Activated CD8-positive, alpha-beta T cell treated with anti-CD3 and anti-CD28 coated beads, Interleukin-2, amount 10 ng/mL, durations not matched to agents 7 days and 5 days (primary cell): ENCODE measurements around the gene DNASE1L3. TPM values are rescaled to one million over a fixed set of nuclear protein-coding genes. Genes with fewer than 3 reads are reported as not detected.
"Not testable (repeated sequence)": the region's sequence is repeated elsewhere in the genome, so short reads cannot be mapped to it uniquely, and the experiment has no call there.

Source experiments
- ATAC-seq: fragments of 150-1000 bp; cut with Tn5 transposase; one replicate; pipeline ENCODE4 v1.10.0; 2021; ENCODE audit warnings: moderate library complexity
- CTCF ChIA-PET: fragments of 350-600 bp; sonication (Branson Sonifier 250); formaldehyde crosslinking; loops from one replicate; lab custom pipeline; 2021; ENCODE audit warnings: antibody characterized with exemption; lab: Charles Lee
- POLR2A ChIA-PET: fragments of 350-600 bp; sonication (Branson Sonifier 250); formaldehyde crosslinking; loops from one replicate; lab custom pipeline; 2021; ENCODE audit warnings: antibody characterized with exemption; lab: Charles Lee
- DNase-seq: peaks from one replicate; pipeline ENCODE4 v3.0.0-alpha.2; 2020
- H3K27ac Mint-ChIP-seq: one replicate; pipeline ENCODE4 v1.8.0; 2021; ENCODE audit warnings: mild to moderate bottlenecking, mixed read lengths
- H3K27me3 Mint-ChIP-seq: one replicate; pipeline ENCODE4 v1.8.0; 2021; ENCODE audit warnings: low read depth, mixed read lengths
- H3K36me3 Mint-ChIP-seq: one replicate; pipeline ENCODE4 v1.8.0; 2021; ENCODE audit warnings: low read depth, mixed read lengths
- H3K4me1 Mint-ChIP-seq: one replicate; pipeline ENCODE4 v1.8.0; 2021; ENCODE audit warnings: low read depth, mixed read lengths
- H3K4me3 Mint-ChIP-seq: one replicate; pipeline ENCODE4 v1.8.0; 2021; ENCODE audit warnings: mild to moderate bottlenecking, mixed read lengths
- H3K9me3 Mint-ChIP-seq: one replicate; pipeline ENCODE4 v1.8.0; 2022; ENCODE audit warnings: mixed read lengths; ENCODE audit not compliant: insufficient read depth
- total RNA-seq, 2 experiments: library from RNA; stranded (reverse); gene quantifications; one replicate each; pipeline ENCODE4 v1.2.3, GENCODE V29; 2021

Gene DNASE1L3
- total RNA-seq, 2 experiments from 2014 or later = not detected

DNA sequence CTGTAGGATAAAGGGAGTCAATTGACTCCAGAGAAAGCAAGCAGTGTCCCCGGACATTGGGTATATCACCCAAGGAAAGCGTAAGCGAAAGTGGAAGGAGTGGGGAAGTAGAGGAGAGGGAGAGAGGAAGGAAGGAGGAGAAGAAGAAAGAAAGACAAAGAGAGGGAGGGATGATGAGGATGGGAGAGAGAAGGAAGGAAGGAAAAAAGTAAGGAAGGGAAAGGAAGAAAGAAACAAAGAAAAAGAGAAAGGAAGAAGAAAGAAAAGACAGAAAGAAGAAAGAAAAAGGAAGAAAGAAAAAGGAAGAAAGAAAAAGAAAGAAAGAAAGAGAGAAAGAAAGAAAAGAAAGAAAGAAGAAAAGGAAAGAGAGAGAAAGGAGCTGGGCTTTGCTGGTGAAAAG is 839 bp downstream of the DNASE1L3 start:
- ATAC-seq (no peak), DNase-seq (no peak)
- Mint-ChIP-seq H3K36me3 (no peaks in the 10 kb centered on the region), H3K27me3 (peaks cover 11% of the 10 kb centered on the region), H3K4me1 (peaks cover 14% of the 10 kb centered on the region), H3K4me3 (no peak overlapping the region), H3K9me3 (no peaks in the 10 kb centered on the region), H3K27ac (no peak overlapping the region)
- ChIA-PET POLR2A (no interaction called here), CTCF (interaction anchor here (1.1 to 3.1 kb wide), 2 partner anchors 8 to 22 kb away, joined by 3 to 14 read pairs; no protein-coding TSS in a partner anchor)

DNA sequence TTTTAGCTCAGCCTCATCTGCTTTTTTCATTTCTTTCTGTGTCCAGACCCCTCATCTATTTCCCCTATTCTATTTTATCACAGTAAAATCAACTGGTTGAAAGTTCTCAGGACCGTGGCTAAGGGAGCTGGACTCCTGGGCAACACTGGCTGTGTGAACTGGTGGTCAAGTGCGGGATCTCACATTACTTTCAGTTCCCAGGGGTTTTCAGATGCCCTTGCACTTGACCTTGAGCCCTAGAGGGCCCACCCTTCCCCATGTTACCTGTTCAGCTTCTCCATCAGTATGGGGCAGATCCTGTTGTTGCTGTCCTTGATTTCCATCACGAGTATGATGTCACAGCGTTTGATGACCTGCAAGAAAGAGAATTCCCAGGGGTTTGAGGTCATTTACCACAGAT is 2.8 kb downstream of the DNASE1L3 start:
- Mint-ChIP-seq H3K4me3 (no peak overlapping the region), H3K4me1 (peaks cover 8% of the 10 kb centered on the region), H3K36me3 (peaks cover 3% of the 10 kb centered on the region), H3K9me3 (no peaks in the 10 kb centered on the region), H3K27ac (no peak overlapping the region), H3K27me3 (peaks cover 15% of the 10 kb centered on the region)
- ChIA-PET CTCF (interaction anchor here (0.7 to 3.1 kb wide), 6 partner anchors 9 to 805 kb away, joined by 3 to 19 read pairs (median 6); partner anchors contain the start of genes HTD2 and RPP14), POLR2A (no interaction called here)
- DNase-seq (no peak), ATAC-seq (no peak)

DNA sequence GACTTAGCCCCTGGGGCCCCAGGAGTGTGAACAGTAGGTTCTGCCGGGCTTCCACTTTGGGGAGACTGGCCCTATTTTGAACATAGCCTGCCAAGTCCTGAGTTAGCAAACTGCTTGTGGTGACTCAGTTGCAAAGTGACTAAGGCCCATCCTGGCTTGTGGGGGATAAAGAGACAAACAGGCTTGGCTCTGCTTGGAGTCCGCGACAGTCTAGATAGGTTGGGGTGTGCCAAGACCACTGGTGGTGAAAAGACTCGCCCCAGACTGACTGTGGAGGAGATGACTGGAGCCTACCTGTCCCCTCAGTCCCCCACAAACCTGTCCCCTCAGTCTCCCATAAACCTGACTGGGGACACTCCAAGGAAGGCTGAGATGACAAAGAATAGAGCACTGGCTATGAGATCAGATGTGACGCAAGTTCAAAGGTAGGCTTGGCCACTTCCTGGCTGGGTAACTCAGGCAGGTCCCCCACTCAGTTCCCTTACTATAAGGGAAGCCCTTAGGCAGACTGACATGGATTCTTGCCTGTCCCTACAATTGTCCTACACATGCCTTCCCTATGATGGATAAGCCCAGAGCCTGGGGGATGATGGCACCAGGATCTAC is 4.3 kb downstream of the DNASE1L3 start:
- H3K36me3 Mint-ChIP-seq = peaks cover 3% of the 10 kb centered on the region
- peaks cover 8% of the 10 kb centered on the region for H3K4me1 Mint-ChIP-seq
- no peak overlapping the region for H3K27ac Mint-ChIP-seq
- ChIA-PET POLR2A (no interaction called here), CTCF (interaction anchor here (1.1 to 2.7 kb wide), 6 partner anchors 8 to 100 kb away, joined by 4 to 19 read pairs (median 6); partner anchors contain the start of genes HTD2 and RPP14)
- peak; percentile 61 for ATAC-seq
- peaks cover 12% of the 10 kb centered on the region for H3K27me3 Mint-ChIP-seq
- H3K4me3 Mint-ChIP-seq = no peak overlapping the region
- peaks cover 2% of the 10 kb centered on the region for H3K9me3 Mint-ChIP-seq
- peak; percentile 32 for DNase-seq

DNA sequence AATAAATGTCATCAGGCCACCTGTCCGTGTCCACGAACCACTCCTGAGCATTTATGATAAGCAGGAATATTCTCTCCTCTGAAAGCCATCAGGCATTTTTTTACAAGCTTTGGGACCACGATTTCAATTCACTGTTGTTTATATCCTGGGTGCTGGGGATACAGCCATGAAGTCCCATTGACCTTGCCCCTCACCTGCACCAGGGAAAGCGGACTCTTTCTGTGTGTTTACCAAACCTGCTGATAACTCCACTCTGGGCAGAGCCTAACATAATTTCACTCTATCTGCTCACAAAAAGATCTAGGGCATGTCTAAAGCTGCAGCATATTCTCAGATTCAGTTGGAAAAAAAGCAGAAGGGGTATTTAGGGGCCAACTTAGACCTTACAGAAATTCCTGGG is 4.8 kb downstream of the DNASE1L3 start:
- Mint-ChIP-seq H3K27ac (no peak overlapping the region), H3K4me1 (peaks cover 8% of the 10 kb centered on the region), H3K4me3 (no peak overlapping the region), H3K36me3 (peaks cover 3% of the 10 kb centered on the region), H3K9me3 (peaks cover 4% of the 10 kb centered on the region), H3K27me3 (peaks cover 14% of the 10 kb centered on the region)
- no peak for ATAC-seq
- POLR2A ChIA-PET = no interaction called here
- DNase-seq = no peak
- CTCF ChIA-PET = interaction anchor here (1.1 to 2.7 kb wide), 5 partner anchors 8 to 28 kb away, joined by 3 to 19 read pairs (median 6); no protein-coding TSS in a partner anchor

DNA sequence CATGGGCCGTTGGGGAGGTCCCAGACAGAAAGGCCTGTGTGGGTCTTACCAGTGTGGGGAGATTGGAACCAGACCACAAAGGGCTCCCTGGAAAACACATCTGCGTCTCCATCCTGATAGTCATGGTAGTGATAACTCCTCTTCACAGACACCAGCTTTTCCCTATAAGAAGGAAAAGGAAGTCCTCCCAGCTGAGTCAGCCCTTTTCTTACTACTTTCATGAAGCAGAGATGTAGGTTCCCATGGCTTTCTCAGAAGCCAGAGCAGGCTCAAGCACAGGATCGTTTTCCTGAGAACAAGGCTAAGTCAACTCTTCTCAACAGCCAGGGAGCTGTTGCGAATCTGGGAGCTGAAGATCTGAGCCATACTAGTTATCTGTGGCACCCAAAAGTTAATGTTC is 6.1 kb downstream of the DNASE1L3 start:
- POLR2A ChIA-PET = no interaction called here
- CTCF ChIA-PET = interaction anchor here (1.3 to 2.4 kb wide), 3 partner anchors 12 to 27 kb away, joined by 3 to 10 read pairs (median 6); no protein-coding TSS in a partner anchor
- Mint-ChIP-seq H3K9me3 (peaks cover 4% of the 10 kb centered on the region), H3K27me3 (peaks cover 14% of the 10 kb centered on the region), H3K4me1 (peaks cover 8% of the 10 kb centered on the region), H3K4me3 (no peak overlapping the region), H3K36me3 (peaks cover 3% of the 10 kb centered on the region), H3K27ac (no peak overlapping the region)
- DNase-seq (no peak), ATAC-seq (no peak)

DNA sequence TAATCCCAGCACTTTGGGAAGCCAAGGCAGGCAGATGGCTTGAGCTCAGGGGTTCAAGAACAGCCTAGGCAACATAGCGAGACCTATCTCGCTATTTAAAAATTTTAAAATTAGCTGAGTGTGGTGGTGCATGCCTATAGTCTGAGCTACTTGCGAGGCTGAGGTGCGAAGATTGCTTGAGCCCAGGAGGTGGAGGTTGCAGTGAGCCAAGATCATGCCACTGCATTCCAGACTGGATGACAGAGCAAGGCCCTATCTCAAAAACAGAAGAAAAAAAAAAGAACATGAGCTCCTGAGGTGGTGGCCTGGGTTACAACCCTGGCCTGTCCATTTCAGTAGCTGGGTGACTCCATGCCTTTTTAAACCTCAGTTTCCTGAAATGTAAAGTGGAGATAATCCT is 7.2 kb downstream of the DNASE1L3 start:
- ATAC-seq (no peak), DNase-seq (no peak)
- Mint-ChIP-seq H3K27me3 (peaks cover 14% of the 10 kb centered on the region), H3K27ac (no peak overlapping the region), H3K36me3 (peaks cover 3% of the 10 kb centered on the region), H3K4me3 (no peak overlapping the region), H3K9me3 (peaks cover 4% of the 10 kb centered on the region), H3K4me1 (peaks cover 8% of the 10 kb centered on the region)
- ChIA-PET CTCF (interaction anchor here (1.1 to 1.9 kb wide), 3 partner anchors 13 to 103 kb away, joined by 3 to 6 read pairs (median 5); partner anchors contain the start of genes HTD2 and RPP14), POLR2A (no interaction called here)

DNA sequence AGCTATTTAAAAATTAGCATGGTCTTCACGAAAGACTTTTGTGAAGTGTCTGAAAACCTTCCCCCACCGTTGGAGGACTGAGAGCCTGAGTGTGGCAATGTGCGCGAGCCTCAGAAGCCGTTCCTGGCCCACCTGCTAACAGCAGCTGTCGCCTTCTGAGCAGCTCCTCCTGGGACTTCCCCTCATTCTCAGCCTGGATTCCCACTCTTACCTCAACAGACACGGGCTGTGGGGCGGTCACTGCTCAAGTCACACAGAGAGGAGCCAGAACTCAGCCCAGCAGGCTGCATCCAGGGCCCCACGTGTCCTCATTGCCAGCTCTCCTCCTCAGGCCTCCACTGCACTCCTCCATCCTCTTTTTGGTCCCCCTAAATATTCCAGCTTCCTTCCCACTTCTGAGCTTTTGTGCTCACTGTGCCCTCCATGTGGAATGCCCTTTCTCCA is 7.8 kb downstream of the DNASE1L3 start:
- peaks cover 4% of the 10 kb centered on the region for H3K9me3 Mint-ChIP-seq
- DNase-seq = no peak
- H3K27me3 Mint-ChIP-seq = peaks cover 14% of the 10 kb centered on the region
- POLR2A ChIA-PET = no interaction called here
- no peak for ATAC-seq
- peaks cover 8% of the 10 kb centered on the region for H3K4me1 Mint-ChIP-seq
- CTCF ChIA-PET = interaction anchor here (1.0 to 1.9 kb wide), 4 partner anchors 14 to 103 kb away, joined by 3 to 6 read pairs (median 4); partner anchors contain the start of genes HTD2 and RPP14
- H3K27ac Mint-ChIP-seq = no peak overlapping the region
- H3K4me3 Mint-ChIP-seq = no peak overlapping the region
- H3K36me3 Mint-ChIP-seq = peaks cover 3% of the 10 kb centered on the region

DNA sequence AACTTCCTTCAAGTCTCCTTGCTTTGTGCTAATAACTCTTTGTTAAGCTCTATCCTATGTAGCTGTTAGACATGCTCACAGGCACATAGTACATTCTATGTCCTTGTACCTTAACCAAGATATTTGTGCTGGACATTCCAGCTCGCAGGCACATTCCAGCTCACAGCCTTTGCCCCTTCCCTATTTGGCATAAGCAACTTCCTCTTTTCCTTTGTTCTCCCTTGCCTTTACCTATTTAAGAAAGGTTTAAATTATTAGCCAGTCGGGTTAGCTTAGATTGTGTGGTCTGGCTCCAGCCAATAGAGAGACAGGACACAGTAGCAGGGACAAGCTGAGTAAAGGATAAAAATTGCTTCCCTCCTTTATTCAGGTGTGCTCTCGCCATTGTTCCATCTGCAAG is 9.3 kb downstream of the DNASE1L3 start:
- POLR2A ChIA-PET, ATAC-seq, DNase-seq, H3K36me3 Mint-ChIP-seq, H3K9me3 Mint-ChIP-seq, H3K4me3 Mint-ChIP-seq, H3K4me1 Mint-ChIP-seq, H3K27ac Mint-ChIP-seq: not testable (repeated sequence)
- H3K27me3 Mint-ChIP-seq = peaks cover 14% of the 10 kb centered on the region
- CTCF ChIA-PET = interaction anchor here (0.9 to 2.5 kb wide), 3 partner anchors 9 to 34 kb away, joined by 3 to 18 read pairs (median 3); no protein-coding TSS in a partner anchor

DNA sequence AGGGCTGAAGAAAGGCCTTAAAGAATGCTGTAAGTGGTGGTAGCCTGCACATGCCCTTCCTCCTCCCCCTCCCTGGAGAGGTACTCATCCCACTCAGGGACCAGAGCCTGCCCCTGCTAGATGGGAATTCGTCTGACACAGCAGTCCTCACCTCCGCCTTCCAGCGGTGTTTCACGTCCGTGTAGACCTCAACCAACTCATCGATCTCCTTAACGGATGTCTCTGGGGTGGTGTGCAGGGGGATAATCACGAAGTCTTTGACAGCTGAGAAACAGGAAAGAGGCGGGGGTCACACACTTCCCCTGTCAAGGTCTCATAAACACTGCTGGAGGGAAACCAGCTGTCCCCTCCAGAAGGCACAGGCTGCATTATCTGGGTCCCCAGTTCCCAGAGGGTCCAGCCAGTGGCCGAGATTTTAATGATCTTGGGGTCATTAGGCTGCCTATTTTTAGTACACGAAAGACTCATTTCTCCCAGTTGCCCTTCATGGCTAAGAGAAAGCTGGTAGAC is 9.9 kb downstream of the DNASE1L3 start:
- Mint-ChIP-seq H3K9me3 (peaks cover 4% of the 10 kb centered on the region), H3K27me3 (peaks cover 14% of the 10 kb centered on the region), H3K36me3 (peaks cover 3% of the 10 kb centered on the region), H3K4me1 (peaks cover 2% of the 10 kb centered on the region), H3K27ac (no peak overlapping the region), H3K4me3 (no peak overlapping the region)
- ChIA-PET CTCF (interaction anchor here (0.9 to 2.5 kb wide), 4 partner anchors 9 to 33 kb away, joined by 3 to 18 read pairs (median 4); no protein-coding TSS in a partner anchor), POLR2A (no interaction called here)
- no peak for ATAC-seq
- no peak for DNase-seq

DNA sequence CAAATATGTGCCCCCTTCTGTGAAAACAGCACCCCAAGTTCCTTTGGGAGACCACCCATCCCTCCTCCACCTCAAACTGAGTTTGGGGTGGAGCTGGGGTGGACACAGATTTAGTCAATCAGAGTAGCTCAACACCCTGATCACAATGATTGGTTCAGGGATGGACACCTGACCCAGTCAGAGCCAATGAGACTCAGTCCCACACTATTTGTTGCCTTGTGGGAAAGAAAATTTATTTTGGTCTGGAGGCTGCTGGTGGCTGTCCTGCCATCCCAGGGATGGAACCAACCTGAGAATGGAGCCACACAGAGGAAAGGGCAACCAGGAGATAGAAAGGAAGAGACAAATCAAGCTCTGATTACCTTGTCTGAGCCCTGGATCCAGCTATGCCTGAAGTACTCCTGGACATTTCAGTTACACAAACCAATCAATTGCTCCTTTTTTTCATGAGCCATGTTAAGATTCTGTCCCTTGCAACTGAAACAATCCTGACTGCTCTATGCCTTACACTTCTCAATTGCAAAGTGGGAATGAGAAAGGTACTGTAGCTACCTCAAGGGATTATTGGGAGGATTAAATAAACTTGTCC is 10.6 kb downstream of the DNASE1L3 start:
- ChIA-PET CTCF (interaction anchor here (0.7 to 2.5 kb wide), 3 partner anchors 12 to 34 kb away, joined by 3 to 18 read pairs (median 5); no protein-coding TSS in a partner anchor), POLR2A (no interaction called here)
- DNase-seq (no peak), ATAC-seq (no peak)
- no peak overlapping the region for H3K27ac Mint-ChIP-seq
- peaks cover 12% of the 10 kb centered on the region for H3K27me3 Mint-ChIP-seq
- peaks cover 3% of the 10 kb centered on the region for H3K36me3 Mint-ChIP-seq
- peaks cover 2% of the 10 kb centered on the region for H3K4me1 Mint-ChIP-seq
- H3K4me3 Mint-ChIP-seq = no peak overlapping the region
- peaks cover 4% of the 10 kb centered on the region for H3K9me3 Mint-ChIP-seq

DNA sequence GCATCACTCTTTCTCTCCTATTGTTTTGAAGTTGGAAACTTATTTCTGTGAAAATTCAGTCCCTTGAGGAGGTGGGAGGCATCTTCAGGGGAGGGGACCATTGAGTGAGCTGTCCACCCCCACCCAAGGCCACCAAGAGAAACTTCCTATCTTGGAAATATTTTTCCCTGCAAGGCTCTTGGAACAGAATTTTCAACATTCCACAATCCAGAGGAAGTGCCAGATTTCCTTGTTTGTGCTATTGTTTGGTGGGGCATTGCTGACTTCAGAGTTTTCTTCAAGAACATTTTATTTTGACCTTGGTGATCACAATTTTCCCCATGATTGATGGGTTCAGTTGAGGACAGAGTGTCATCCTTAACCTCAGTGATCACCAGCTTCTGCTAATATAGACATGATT is 12.0 kb downstream of the DNASE1L3 start:
- H3K36me3 Mint-ChIP-seq = peaks cover 3% of the 10 kb centered on the region

More for the DNA sequence above, 12.0 kb downstream of the DNASE1L3 start:
- ChIA-PET CTCF (interaction anchor here (0.8 to 1.6 kb wide), 2 partner anchors 11 to 20 kb away, joined by 3 to 4 read pairs; no protein-coding TSS in a partner anchor), POLR2A (no interaction called here)
- Mint-ChIP-seq H3K4me3 (no peak overlapping the region), H3K27ac (no peak overlapping the region), H3K4me1 (peaks cover 2% of the 10 kb centered on the region), H3K27me3 (peaks cover 12% of the 10 kb centered on the region), H3K9me3 (peaks cover 4% of the 10 kb centered on the region)
- ATAC-seq (no peak), DNase-seq (no peak)
